ENCODE results near the gene SH3YL1. TPM values are rescaled to one million over a fixed set of nuclear protein-coding genes. Genes with fewer than 3 reads are reported as not detected.

SH3YL1 gene
- total and polyA plus RNA-seq, 4 donors: 35.1 to 121 (median 54.3) TPM

GRCh38 chr2:279366-279765 is 15.5 kb upstream of the SH3YL1 start:
- Histone ChIP-seq H3K27ac (ENCODE audit: low read depth in 1 of 2, low read length in 1 of 2) (no peak overlapping the region), H3K4me1 (ENCODE audit: control insufficient read depth in 5 of 5, insufficient read depth in 5 of 5, low read length in 5 of 5) (peaks cover 0 to 4% (median 0%) of the 10 kb centered on the region in 5 donors), H3K9ac (ENCODE audit: insufficient read depth in 1 of 2, low read length in 2 of 2) (no peak overlapping the region), H3K4me3 (no peak overlapping the region), H3K36me3 (ENCODE audit: control insufficient read depth in 4 of 4, insufficient read depth in 4 of 4, low read length in 4 of 4) (peaks cover 22 to 29% (median 28%) of the 10 kb centered on the region in 4 donors), H3K9me3 (ENCODE audit: control insufficient read depth in 4 of 4, insufficient read depth in 3 of 4, low read length in 3 of 4) (no peaks in the 10 kb centered on the region), H3K27me3 (ENCODE audit: control insufficient read depth in 3 of 3, insufficient read depth in 3 of 3, low read length in 2 of 3) (no peaks in the 10 kb centered on the region)
- WGBS, 2 donors: 67 to 86% methylated on average over 4 of the region's 4 CpGs
- DNase-seq: no peak
- TF ChIP-seq, protein P1, sequence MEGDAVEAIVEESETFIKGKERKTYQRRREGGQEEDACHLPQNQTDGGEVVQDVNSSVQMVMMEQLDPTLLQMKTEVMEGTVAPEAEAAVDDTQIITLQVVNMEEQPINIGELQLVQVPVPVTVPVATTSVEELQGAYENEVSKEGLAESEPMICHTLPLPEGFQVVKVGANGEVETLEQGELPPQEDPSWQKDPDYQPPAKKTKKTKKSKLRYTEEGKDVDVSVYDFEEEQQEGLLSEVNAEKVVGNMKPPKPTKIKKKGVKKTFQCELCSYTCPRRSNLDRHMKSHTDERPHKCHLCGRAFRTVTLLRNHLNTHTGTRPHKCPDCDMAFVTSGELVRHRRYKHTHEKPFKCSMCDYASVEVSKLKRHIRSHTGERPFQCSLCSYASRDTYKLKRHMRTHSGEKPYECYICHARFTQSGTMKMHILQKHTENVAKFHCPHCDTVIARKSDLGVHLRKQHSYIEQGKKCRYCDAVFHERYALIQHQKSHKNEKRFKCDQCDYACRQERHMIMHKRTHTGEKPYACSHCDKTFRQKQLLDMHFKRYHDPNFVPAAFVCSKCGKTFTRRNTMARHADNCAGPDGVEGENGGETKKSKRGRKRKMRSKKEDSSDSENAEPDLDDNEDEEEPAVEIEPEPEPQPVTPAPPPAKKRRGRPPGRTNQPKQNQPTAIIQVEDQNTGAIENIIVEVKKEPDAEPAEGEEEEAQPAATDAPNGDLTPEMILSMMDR (IDR thresholded peaks at IDR 0.05; ENCODE audit: control extremely low read depth, extremely low read depth): no peak
- no peak for ATAC-seq (ENCODE audit: insufficient read depth, low FRiP score)

DNA sequence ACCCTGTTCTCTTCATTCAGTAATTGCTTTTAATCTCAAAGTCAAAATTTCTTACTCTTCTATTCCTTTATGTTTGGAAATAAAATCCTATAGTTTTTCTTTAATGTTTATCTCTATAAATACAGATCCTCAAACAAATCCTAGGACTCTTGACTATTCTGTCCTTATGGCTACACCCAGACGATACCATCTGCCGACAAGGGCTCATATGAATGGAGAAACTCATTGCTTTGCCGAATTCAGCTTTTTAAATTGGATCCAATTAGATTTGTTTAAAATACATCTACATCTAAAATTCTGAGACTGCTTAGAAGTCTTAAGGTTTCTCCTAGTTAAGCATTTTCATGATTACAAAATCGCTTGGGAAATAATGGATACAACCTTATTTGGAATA is 15.1 kb upstream of the SH3YL1 start:
- H3K27ac ChIP-seq (ENCODE audit: low read depth in 1 of 2, low read length in 1 of 2): no peak overlapping the region

GRCh38 chr2:278312-278926 is 14.6 kb upstream of the SH3YL1 start:
- Histone ChIP-seq H3K27ac (ENCODE audit: low read depth in 1 of 2, low read length in 1 of 2) (peak overlapping the region in 1 of 2 donors; percentile 42), H3K9ac (ENCODE audit: insufficient read depth in 1 of 2, low read length in 2 of 2) (no peak overlapping the region), H3K4me1 (ENCODE audit: control insufficient read depth in 5 of 5, insufficient read depth in 5 of 5, low read length in 5 of 5) (peaks cover 0 to 4% (median 1%) of the 10 kb centered on the region in 5 donors), H3K9me3 (ENCODE audit: control insufficient read depth in 4 of 4, insufficient read depth in 3 of 4, low read length in 3 of 4) (no peaks in the 10 kb centered on the region), H3K27me3 (ENCODE audit: control insufficient read depth in 3 of 3, insufficient read depth in 3 of 3, low read length in 2 of 3) (no peaks in the 10 kb centered on the region), H3K36me3 (ENCODE audit: control insufficient read depth in 4 of 4, insufficient read depth in 4 of 4, low read length in 4 of 4) (peaks cover 23 to 32% (median 28%) of the 10 kb centered on the region in 4 donors), H3K4me3 (no peak overlapping the region)
- 75 to 80% methylated on average over 2 of the region's 2 CpGs for WGBS, 2 donors
- DNase-seq (no peak), ATAC-seq (ENCODE audit: insufficient read depth, low FRiP score) (peak; percentile 12)
- TF ChIP-seq, protein P1 (IDR thresholded peaks at IDR 0.05; ENCODE audit: control extremely low read depth, extremely low read depth): no peak

More for the DNA sequence above, 15.1 kb upstream of the SH3YL1 start:
- peaks cover 0 to 4% (median 0%) of the 10 kb centered on the region in 5 donors for H3K4me1 ChIP-seq (ENCODE audit: control insufficient read depth in 5 of 5, insufficient read depth in 5 of 5, low read length in 5 of 5)
- DNase-seq: peak in 1 of 3 donors; percentile 43
- 74 to 86% methylated on average over 4 of the region's 4 CpGs for WGBS, 2 donors
- H3K27me3 ChIP-seq (ENCODE audit: control insufficient read depth in 3 of 3, insufficient read depth in 3 of 3, low read length in 2 of 3): no peaks in the 10 kb centered on the region
- no peak overlapping the region for H3K9ac ChIP-seq (ENCODE audit: insufficient read depth in 1 of 2, low read length in 2 of 2)
- TF ChIP-seq, protein P1 (IDR thresholded peaks at IDR 0.05; ENCODE audit: control extremely low read depth, extremely low read depth): no peak
- H3K4me3 ChIP-seq: no peak overlapping the region
- H3K9me3 ChIP-seq (ENCODE audit: control insufficient read depth in 4 of 4, insufficient read depth in 3 of 4, low read length in 3 of 4): no peaks in the 10 kb centered on the region
- H3K36me3 ChIP-seq (ENCODE audit: control insufficient read depth in 4 of 4, insufficient read depth in 4 of 4, low read length in 4 of 4): peaks cover 22 to 32% (median 28%) of the 10 kb centered on the region in 4 donors
- no peak for ATAC-seq (ENCODE audit: insufficient read depth, low FRiP score)

Measured in lung (tissue), 12 donors.